SK-N-SH (cell line): Measurements from ENCODE around the gene MPP3.

Experiments
- CTCF ChIP-seq: fragments of 200-600 bp; sonication (generic); IDR thresholded peaks from 2 replicates; pipeline ENCODE4 v1.6.1; 2017; ENCODE audit warnings: antibody characterized with exemption, mild to moderate bottlenecking, moderate library complexity
- EP300 ChIP-seq, 2 experiments: IDR thresholded peaks; 2 replicates each; pipeline versions ENCODE4 v1.4.0 to v1.6.1; 2012; ENCODE audit warnings: borderline replicate concordance in 1 of 2, low read depth in 1 of 2, low read length in 1 of 2
- GABPA ChIP-seq: IDR thresholded peaks from 2 replicates; pipeline ENCODE4 v1.4.0; 2012; ENCODE audit warnings: low read depth, mild to moderate bottlenecking
- JUND ChIP-seq: IDR thresholded peaks from 2 replicates; pipeline ENCODE4 v1.4.0; 2012
- NFIC ChIP-seq: IDR thresholded peaks from 2 replicates; pipeline ENCODE4 v1.4.0; 2012; ENCODE audit warnings: borderline replicate concordance
- POLR2AphosphoS5 ChIP-seq: IDR thresholded peaks from 2 replicates; pipeline ENCODE4 v1.6.1; 2012; ENCODE audit warnings: low read depth, low read length
- RCOR1 ChIP-seq: fragments of 150-350 bp; IDR thresholded peaks from 2 replicates; pipeline ENCODE4 v1.6.1; 2017; ENCODE audit warnings: antibody characterized with exemption, low read length
- RXRA ChIP-seq: IDR thresholded peaks from 2 replicates; pipeline ENCODE4 v1.4.0; 2012; ENCODE audit warnings: low read depth, mild to moderate bottlenecking, borderline replicate concordance
- TAF1 ChIP-seq: IDR thresholded peaks from 2 replicates; pipeline ENCODE4 v1.6.1; 2012; ENCODE audit warnings: low read depth, mild to moderate bottlenecking, low read length, moderate library complexity, borderline replicate concordance
- TEAD4 ChIP-seq: IDR thresholded peaks from 2 replicates; pipeline ENCODE4 v1.4.0; 2012; ENCODE audit warnings: mild to moderate bottlenecking, borderline replicate concordance; ENCODE audit not compliant: insufficient read depth
- USF2 ChIP-seq: fragments of 150-350 bp; IDR thresholded peaks from 2 replicates; pipeline ENCODE4 v1.6.1; 2017; ENCODE audit warnings: antibody characterized with exemption, low read length, low read depth, borderline replicate concordance
- TF ChIP-seq, protein P1 (sequence below): IDR thresholded peaks from 2 replicates; pipeline ENCODE4 v1.4.0; 2012; ENCODE audit warnings: low read depth

DNA sequence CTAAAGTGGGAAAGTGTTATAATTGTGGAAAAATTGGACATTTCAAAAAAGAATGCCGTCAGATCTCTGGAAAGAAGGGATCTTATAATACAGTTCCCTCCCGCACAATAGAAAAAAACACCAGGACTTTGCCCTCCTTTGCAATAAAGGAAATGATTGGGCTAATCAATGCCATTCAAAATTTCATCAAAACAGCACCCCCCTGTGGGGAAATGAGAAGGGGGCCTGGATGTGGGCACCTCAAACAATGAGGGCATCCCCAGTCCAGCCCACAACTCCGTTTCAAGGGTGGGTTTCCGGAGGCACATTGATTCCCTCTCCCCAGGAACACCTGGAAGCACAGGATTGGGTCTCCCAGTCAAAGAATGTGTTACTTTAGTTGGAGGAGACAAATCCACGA is 40.1 kb upstream of the MPP3 start:
- no peak for TF ChIP-seq RXRA
- no peak for TF ChIP-seq POLR2AphosphoS5
- peak; percentile 23; the same call in 1 of the 2 replicates for TF ChIP-seq CTCF
- no peak for TF ChIP-seq RCOR1
- TF ChIP-seq GABPA: no peak
- TF ChIP-seq, protein P1, sequence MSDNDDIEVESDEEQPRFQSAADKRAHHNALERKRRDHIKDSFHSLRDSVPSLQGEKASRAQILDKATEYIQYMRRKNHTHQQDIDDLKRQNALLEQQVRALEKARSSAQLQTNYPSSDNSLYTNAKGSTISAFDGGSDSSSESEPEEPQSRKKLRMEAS: no peak
- TF ChIP-seq TAF1: no peak
- TF ChIP-seq JUND: no peak
- TF ChIP-seq USF2: no peak
- TF ChIP-seq EP300 (IDR thresholded peaks at IDR 0.05; ENCODE audit: borderline replicate concordance in 1 of 2, low read depth in 1 of 2, low read length in 1 of 2): no peak
- no peak for TF ChIP-seq NFIC
- no peak for TF ChIP-seq TEAD4
